Epithelial cell of esophagus (primary cell): ENCODE data around the gene PRRC2C.
"Not testable (repeated sequence)": the region's sequence is repeated elsewhere in the genome, so short reads cannot be mapped to it uniquely, and the experiment has no call there.

Source experiments
- DNase-seq: peaks from one replicate; pipeline ENCODE4 v3.0.0; 2010; ENCODE audit warnings: low read depth
- H3K4me3 ChIP-seq: 2 replicates; pipeline ENCODE4 v1.5.1; 2011; ENCODE audit warnings: mild to moderate bottlenecking, low read length, control low read depth
- CTCF ChIP-seq: IDR thresholded peaks from 2 replicates; pipeline ENCODE4 v1.5.1; 2011; ENCODE audit warnings: low read depth, mild to moderate bottlenecking, low read length, control low read depth, inconsistent platforms; ENCODE audit not compliant: insufficient read depth; ENCODE audit errors: missing control alignments

PRRC2C gene

GRCh38 chr1:171550050-171550449 lies 64.7 kb downstream of the PRRC2C start:
- no peak for TF ChIP-seq CTCF
- no peak overlapping the region for H3K4me3 ChIP-seq
- DNase-seq = peak; percentile 85

GRCh38 chr1:171550598-171551100 lies 65.3 kb downstream of the PRRC2C start:
- not testable (repeated sequence) for DNase-seq

GRCh38 chr1:171553960-171554359 lies 68.6 kb downstream of the PRRC2C start:
- H3K4me3 ChIP-seq, DNase-seq: not testable (repeated sequence)

More at GRCh38 chr1:171550598-171551100, 65.3 kb downstream of the PRRC2C start:
- not testable (repeated sequence) for H3K4me3 ChIP-seq

GRCh38 chr1:171563675-171564074 lies 78.3 kb downstream of the PRRC2C start:
- no peak overlapping the region for H3K4me3 ChIP-seq
- peak; percentile 64 for DNase-seq
- no peak for TF ChIP-seq CTCF

GRCh38 chr1:171566467-171566866 lies 81.1 kb downstream of the PRRC2C start:
- no peak for TF ChIP-seq CTCF
- H3K4me3 ChIP-seq = no peak overlapping the region
- no peak for DNase-seq

- no peak for DNase-seq
- H3K4me3 ChIP-seq = no peak overlapping the region
- no peak for TF ChIP-seq CTCF
Observed at GRCh38 chr1:171570295-171570694, 85.0 kb downstream of the PRRC2C start.

- peak; percentile 50 for DNase-seq
- no peak for TF ChIP-seq CTCF
- H3K4me3 ChIP-seq = no peak overlapping the region
Observed at GRCh38 chr1:171576144-171576543, 90.8 kb downstream of the PRRC2C start.

GRCh38 chr1:171581226-171581625 lies 95.9 kb downstream of the PRRC2C start:
- no peak for DNase-seq
- TF ChIP-seq CTCF = no peak
- H3K4me3 ChIP-seq = no peak overlapping the region
